GM19099 (cell line): ENCODE results near the gene CCBE1.

Experiments used
- POLR2A ChIP-seq: IDR thresholded peaks from 3 replicates; pipeline ENCODE4 v1.6.1; 2011; ENCODE audit warnings: low read depth; ENCODE audit not compliant: insufficient read length; ENCODE audit errors: extremely low read depth

Gene CCBE1

GRCh38 chr18:59719544-59720181 is 22.4 kb upstream of the CCBE1 start:
- no peak for TF ChIP-seq POLR2A

DNA sequence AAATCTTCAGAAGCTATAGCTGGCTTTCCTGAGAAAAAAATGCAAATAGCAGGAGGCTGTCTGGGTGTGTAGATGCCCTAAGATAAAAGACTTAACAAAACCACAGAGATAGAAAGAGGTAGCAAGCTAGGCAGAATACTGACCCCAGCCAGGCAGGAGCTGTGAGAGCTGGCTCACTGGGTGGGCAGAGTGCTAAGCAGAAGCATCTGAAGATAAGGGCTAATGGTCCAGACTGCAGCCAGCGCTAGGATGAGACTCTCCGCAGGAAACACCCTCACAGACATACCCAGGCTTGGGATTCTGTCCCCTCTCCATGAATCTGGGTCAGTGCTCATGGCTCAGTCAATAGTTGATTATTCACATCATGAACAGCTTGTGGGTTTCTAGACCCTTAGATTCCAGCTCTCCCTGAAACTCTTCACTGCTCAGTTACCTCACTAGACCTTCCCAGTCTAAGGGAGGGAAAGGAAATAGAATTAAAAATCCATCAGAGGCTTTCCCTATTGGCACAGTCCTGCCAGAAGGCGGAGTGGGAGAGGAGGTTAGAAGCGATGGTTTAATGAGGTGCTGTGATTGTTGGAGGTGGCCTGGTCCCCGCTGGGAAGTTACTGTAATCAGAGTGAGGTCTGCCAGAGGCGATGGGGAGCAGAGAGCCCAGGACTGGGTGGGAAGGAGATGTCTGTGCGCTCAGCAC is 21.4 kb upstream of the CCBE1 start:
- no peak for TF ChIP-seq POLR2A

DNA sequence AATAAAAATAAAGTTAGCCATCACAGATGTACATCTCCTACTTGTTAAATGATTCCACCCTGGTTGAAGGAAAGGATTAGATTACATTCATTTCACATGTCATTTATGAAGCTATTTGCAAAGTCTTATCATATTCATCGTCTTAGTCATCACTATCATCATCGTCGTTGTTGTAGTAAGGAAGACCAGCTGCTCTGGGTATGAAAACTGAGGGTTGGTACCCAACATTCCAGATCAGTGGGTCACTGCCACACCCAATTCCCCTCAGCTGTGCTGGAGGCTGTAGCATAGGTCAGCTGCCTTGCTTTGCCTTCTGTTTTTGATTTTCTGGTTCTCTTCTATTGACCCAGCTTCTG is 20.9 kb upstream of the CCBE1 start:
- TF ChIP-seq POLR2A = no peak

DNA sequence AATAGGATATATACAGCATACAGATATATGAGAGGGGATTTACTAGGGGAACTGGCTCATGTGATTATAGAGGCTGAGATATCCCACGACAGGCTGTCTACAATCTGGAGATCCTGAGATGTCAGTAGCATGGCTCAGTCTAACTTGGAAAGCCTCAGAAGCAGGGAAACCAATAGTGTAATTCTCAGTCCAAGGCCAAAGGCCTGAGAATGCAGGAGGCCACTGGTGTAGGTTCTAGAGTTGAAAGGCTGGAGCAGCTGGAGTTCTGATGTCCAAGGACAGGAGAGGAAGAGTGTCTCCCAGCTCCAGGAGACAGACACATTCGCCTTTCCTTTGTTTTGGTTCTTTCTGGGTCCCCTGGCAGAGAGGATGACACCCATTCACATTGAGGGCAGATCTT is 20.1 kb upstream of the CCBE1 start:
- TF ChIP-seq POLR2A = no peak

GRCh38 chr18:59715966-59716369 is 18.7 kb upstream of the CCBE1 start:
- no peak for TF ChIP-seq POLR2A

- no peak for TF ChIP-seq POLR2A
Measured at GRCh38 chr18:59715445-59715844, 18.2 kb upstream of the CCBE1 start.

DNA sequence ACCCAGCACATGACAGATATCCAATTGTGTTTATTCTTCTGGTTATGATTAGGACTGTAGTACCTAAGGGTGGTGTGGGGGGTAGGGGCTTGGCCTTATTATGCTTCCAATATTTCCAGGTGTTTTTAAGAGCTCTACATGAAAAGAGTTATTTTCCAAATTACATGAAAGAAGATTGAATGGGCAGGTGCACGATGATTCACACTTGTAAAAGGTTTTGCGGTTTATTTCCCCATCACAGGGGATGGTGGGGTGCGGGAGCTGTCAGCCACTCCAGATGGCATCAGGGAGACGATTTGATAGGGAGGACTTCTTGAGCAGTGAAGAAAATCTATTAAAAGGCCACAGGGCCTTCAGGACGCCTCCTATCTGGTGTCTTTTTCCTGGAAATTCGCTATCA is 15.1 kb upstream of the CCBE1 start:
- TF ChIP-seq POLR2A = no peak

DNA sequence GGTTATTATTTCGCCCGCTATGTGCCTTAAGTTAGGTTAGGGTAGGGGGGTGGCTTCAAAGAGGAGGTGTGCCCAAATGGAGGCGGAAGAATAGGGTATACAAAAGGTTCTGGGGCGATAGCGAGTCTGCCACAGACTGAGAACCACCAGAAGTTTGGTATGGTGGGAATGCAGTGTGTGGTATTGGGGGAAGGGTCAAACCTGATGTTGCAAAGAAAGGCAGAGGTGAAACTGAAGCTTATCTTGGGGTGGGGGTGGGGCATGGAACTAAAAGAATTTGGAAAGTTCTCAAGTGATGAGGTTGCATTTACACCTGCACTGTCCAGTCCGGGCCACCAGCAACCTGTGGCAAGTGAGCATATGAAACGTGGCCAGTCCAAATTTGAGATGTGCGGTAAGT is 11.8 kb upstream of the CCBE1 start:
- TF ChIP-seq POLR2A = no peak

- TF ChIP-seq POLR2A = no peak
Measured at GRCh38 chr18:59707306-59707705, 10.1 kb upstream of the CCBE1 start.

- TF ChIP-seq POLR2A = no peak
Measured at GRCh38 chr18:59706499-59706898, 9.3 kb upstream of the CCBE1 start.

DNA sequence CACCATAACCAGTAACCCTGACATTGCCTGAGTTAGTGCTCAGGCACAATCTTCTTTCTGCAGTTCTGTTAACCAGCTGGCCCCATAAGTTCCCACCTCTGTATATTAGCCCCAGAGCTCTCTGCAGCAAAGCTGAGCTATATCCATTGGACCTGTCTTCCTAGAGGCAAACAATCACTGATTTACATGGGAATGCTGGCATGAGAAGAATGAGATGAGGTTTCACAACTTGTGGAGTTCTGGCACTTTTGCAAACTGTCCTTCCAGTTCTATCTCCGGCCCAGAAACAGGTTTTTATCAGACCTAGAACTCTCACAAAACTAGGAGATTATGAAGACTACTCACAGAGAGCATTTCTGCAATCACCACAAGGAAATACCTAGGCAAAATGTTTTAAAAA is 7.9 kb upstream of the CCBE1 start:
- TF ChIP-seq POLR2A = no peak

DNA sequence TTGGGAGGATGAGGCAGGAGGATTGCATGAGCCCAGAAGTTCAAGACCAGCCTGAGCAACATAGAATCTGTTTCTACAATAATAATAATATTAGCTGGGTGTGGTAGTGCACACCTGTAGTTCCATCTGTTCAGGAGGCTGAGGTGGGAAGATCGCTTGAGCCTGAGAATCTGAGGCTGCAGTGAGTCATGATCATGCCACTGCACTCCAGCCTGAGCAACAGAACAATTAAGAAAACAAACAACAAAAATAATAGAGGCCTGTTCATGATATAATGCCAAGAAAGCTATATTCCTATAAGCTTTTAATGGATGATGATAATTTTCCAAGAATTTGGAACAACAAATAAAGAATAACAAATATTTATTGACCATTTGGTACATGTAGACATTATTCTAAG is 6.9 kb upstream of the CCBE1 start:
- TF ChIP-seq POLR2A = no peak

DNA sequence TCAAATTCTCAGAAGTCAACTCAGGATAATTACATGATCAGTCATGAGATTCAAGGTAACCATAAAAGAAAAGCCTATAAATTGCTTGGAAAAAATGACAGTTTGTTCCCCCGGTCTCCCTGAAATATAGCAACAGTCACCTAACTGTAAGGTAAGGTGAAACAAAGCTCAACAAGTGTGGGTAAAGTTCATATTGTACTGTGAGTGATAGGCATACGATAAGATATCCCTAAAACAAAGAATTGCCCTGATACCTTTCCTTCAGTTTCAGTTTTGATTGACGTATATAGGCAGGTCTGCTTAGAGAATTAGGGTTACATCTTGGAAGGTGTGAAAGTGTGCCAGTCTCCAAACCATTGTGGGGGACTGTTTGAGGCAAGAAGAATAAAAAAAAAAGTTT is 4.0 kb upstream of the CCBE1 start:
- no peak for TF ChIP-seq POLR2A

GRCh38 chr18:59700535-59700967 is 3.3 kb upstream of the CCBE1 start:
- TF ChIP-seq POLR2A = no peak

GRCh38 chr18:59699750-59700534 is 2.7 kb upstream of the CCBE1 start:
- no peak for TF ChIP-seq POLR2A

- no peak for TF ChIP-seq POLR2A
Measured at GRCh38 chr18:59699061-59699460, 1.8 kb upstream of the CCBE1 start.
